Panc1 (cell line): ENCODE results near the gene ITGA4. TPM values are rescaled to one million over a fixed set of nuclear protein-coding genes. Genes with fewer than 3 reads are reported as not detected.

Source experiments
- ATAC-seq: fragments of 200-7000 bp; cut with Tn5 transposase; 2 replicates; pipeline ENCODE4 v1.9.1; 2020; ENCODE audit warnings: mild to moderate bottlenecking, moderate library complexity
- BruUV-seq: library from RNA; stranded (reverse); fragments of 400-500 nt; replicated peaks from 2 replicates; lab custom pipeline; 2021; lab: Mats Ljungman, UMichigan
- CTCF ChIA-PET: fragments of 300-600 bp; sonication (Branson Sonifier 250); formaldehyde crosslinking; loops from one replicate; lab custom pipeline; 2022; ENCODE audit warnings: antibody characterized with exemption; lab: Charles Lee
- POLR2A ChIA-PET: fragments of 300-600 bp; sonication (Branson Sonifier 250); formaldehyde crosslinking; loops from one replicate; lab custom pipeline; 2022; ENCODE audit warnings: antibody characterized with exemption; lab: Charles Lee
- DNase-seq: peaks from one replicate; pipeline ENCODE4 v3.0.0-alpha.2; 2010; ENCODE audit warnings: low read depth, low spot score
- H3K27ac ChIP-seq: 2 replicates; pipeline ENCODE4 v1.5.1; 2011; ENCODE audit warnings: mild to moderate bottlenecking, low read length, inconsistent platforms
- H3K27me3 ChIP-seq: fragments of 200-500 bp; sonication (Bioruptor generic); 2 replicates; pipeline ENCODE4 v1.6.0; 2014; ENCODE audit warnings: low read length, inconsistent platforms; ENCODE audit not compliant: control insufficient read depth, insufficient read depth
- H3K36me3 ChIP-seq: fragments of 200-500 bp; sonication (Bioruptor generic); 2 replicates; pipeline ENCODE4 v1.5.1; 2014; ENCODE audit warnings: inconsistent platforms, mild to moderate bottlenecking, low read length, moderate library complexity; ENCODE audit not compliant: control insufficient read depth, insufficient read depth
- H3K4me1 ChIP-seq: 2 replicates; pipeline ENCODE4 v1.5.1; 2011; ENCODE audit warnings: inconsistent platforms, mild to moderate bottlenecking, low read length, moderate library complexity; ENCODE audit not compliant: control insufficient read depth, insufficient read depth
- H3K4me3 ChIP-seq, 2 experiments: 2 replicates each; pipeline ENCODE4 v1.5.1; 2011 to 2012; ENCODE audit warnings: low read depth in 2 of 2, low read length in 2 of 2, mild to moderate bottlenecking in 2 of 2, inconsistent platforms in 1 of 2, moderate library complexity in 1 of 2
- H3K9me3 ChIP-seq: fragments of 200-500 bp; sonication (Bioruptor generic); 2 replicates; pipeline ENCODE4 v1.5.1; 2014; ENCODE audit warnings: low read depth, mild to moderate bottlenecking, inconsistent platforms, low read length, moderate library complexity; ENCODE audit not compliant: control insufficient read depth, insufficient read depth
- POLR2AphosphoS5 ChIP-seq: IDR thresholded peaks from 2 replicates; pipeline ENCODE4 v1.6.1; 2012; ENCODE audit warnings: mild to moderate bottlenecking, low read depth, low read length, moderate library complexity
- SIN3A ChIP-seq: IDR thresholded peaks from 2 replicates; pipeline ENCODE4 v1.6.1; 2012; ENCODE audit warnings: low read depth, mild to moderate bottlenecking, low read length, moderate library complexity, borderline replicate concordance; ENCODE audit not compliant: insufficient read depth
- TCF7L2 ChIP-seq: IDR thresholded peaks from 2 replicates; pipeline ENCODE4 v1.6.1; 2011; ENCODE audit warnings: mild to moderate bottlenecking, low read depth, low read length, inconsistent platforms
- in situ Hi-C: cut with HindIII; loops from 2 replicates; pipeline ENCODE4 v1.10.0; 2016; ENCODE audit warnings: low sequenced_read_pairs, low pct_unique_long_range_greater_than_20kb
- intact Hi-C: fragments of 100-400 bp; cut with micrococcal nuclease; formaldehyde crosslinking; loops from one replicate; pipeline ENCODE4 v1.10.0; 2022; ENCODE audit not compliant: unreplicated experiment
- total RNA-seq: library from RNA; stranded (reverse); gene quantifications from one replicate; pipeline ENCODE4 v1.2.1, GENCODE V29; 2021; ENCODE audit not compliant: unreplicated experiment
- TF ChIP-seq, protein P1 (sequence below), 2 experiments: IDR thresholded peaks; 2 replicates each; pipeline ENCODE4 v1.6.1; 2011 to 2012; ENCODE audit warnings: low read depth in 2 of 2, control low read depth in 1 of 2, low read length in 1 of 2, mild to moderate bottlenecking in 1 of 2, moderate library complexity in 1 of 2; ENCODE audit not compliant: insufficient read depth in 1 of 2
- TF ChIP-seq, protein P2 (sequence below): fragments of 450-650 bp; IDR thresholded peaks from 2 replicates; pipeline ENCODE4 v1.5.1; 2017; ENCODE audit warnings: mild to moderate bottlenecking

The ITGA4 gene
- total RNA-seq, 1 experiment from 2014 or later, result 0.36 TPM

DNA sequence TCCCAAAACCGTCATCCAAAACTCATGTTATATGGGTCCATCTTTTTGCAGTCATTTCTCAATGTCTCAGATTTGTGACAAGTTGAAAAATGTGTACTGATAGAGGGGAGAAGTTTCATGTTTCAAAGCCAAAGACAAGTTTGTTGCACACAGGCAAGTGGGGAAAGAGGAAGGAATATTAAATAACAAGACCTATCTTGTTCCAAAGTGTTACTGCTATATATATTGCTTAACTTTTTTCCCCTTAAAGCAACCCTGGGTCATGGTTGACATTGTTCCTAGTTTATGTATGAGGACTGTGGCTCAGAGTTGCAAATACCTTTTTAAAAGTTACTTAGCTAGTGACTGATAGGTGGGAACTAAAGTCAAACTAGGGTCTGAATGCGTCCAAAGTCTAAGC lies 1.7 kb downstream of the ITGA4 start:
- Histone ChIP-seq H3K9me3 (no peaks in the 10 kb centered on the region), H3K36me3 (no peaks in the 10 kb centered on the region), H3K27me3 (no peaks in the 10 kb centered on the region), H3K4me1 (no peaks in the 10 kb centered on the region), H3K27ac (no peak overlapping the region), H3K4me3 (no peak overlapping the region)
- TF ChIP-seq, protein P1, sequence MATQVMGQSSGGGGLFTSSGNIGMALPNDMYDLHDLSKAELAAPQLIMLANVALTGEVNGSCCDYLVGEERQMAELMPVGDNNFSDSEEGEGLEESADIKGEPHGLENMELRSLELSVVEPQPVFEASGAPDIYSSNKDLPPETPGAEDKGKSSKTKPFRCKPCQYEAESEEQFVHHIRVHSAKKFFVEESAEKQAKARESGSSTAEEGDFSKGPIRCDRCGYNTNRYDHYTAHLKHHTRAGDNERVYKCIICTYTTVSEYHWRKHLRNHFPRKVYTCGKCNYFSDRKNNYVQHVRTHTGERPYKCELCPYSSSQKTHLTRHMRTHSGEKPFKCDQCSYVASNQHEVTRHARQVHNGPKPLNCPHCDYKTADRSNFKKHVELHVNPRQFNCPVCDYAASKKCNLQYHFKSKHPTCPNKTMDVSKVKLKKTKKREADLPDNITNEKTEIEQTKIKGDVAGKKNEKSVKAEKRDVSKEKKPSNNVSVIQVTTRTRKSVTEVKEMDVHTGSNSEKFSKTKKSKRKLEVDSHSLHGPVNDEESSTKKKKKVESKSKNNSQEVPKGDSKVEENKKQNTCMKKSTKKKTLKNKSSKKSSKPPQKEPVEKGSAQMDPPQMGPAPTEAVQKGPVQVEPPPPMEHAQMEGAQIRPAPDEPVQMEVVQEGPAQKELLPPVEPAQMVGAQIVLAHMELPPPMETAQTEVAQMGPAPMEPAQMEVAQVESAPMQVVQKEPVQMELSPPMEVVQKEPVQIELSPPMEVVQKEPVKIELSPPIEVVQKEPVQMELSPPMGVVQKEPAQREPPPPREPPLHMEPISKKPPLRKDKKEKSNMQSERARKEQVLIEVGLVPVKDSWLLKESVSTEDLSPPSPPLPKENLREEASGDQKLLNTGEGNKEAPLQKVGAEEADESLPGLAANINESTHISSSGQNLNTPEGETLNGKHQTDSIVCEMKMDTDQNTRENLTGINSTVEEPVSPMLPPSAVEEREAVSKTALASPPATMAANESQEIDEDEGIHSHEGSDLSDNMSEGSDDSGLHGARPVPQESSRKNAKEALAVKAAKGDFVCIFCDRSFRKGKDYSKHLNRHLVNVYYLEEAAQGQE (IDR thresholded peaks at IDR 0.05; ENCODE audit: insufficient read depth in 1 of 2, low read depth in 2 of 2, low read length in 1 of 2), result no peak
- TF ChIP-seq SIN3A (no peak), TCF7L2 (no peak), POLR2AphosphoS5 (no peak)
- TF ChIP-seq, protein P2, sequence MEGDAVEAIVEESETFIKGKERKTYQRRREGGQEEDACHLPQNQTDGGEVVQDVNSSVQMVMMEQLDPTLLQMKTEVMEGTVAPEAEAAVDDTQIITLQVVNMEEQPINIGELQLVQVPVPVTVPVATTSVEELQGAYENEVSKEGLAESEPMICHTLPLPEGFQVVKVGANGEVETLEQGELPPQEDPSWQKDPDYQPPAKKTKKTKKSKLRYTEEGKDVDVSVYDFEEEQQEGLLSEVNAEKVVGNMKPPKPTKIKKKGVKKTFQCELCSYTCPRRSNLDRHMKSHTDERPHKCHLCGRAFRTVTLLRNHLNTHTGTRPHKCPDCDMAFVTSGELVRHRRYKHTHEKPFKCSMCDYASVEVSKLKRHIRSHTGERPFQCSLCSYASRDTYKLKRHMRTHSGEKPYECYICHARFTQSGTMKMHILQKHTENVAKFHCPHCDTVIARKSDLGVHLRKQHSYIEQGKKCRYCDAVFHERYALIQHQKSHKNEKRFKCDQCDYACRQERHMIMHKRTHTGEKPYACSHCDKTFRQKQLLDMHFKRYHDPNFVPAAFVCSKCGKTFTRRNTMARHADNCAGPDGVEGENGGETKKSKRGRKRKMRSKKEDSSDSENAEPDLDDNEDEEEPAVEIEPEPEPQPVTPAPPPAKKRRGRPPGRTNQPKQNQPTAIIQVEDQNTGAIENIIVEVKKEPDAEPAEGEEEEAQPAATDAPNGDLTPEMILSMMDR, result no peak
- ChIA-PET POLR2A (no interaction called here), CTCF (no interaction called here)
- in situ Hi-C loops, result no loop called here
- intact Hi-C loops, result no loop called here
- no peak for ATAC-seq
- DNase-seq, result no peak
- no TSS peak for BruUV-seq

DNA sequence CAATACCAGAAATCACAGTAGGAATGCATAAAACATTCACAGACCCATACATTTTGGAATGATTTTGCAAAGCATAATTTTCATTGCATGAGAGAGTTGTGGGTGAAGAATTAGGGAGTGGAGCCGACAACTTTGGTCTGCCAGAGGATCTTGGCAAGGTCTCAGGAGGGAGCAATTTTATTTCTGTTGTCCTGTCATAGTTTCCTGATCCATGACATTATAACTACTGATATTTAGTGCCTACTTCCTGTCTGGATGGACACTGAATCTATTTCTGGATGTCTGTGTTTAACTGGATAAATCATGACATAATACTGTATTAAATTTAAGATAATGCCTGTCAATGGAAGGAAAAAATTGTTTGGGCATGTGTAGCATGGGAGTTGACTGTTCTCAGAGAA lies 2.4 kb downstream of the ITGA4 start:
- CTCF ChIA-PET, result no interaction called here
- H3K9me3 ChIP-seq, result no peaks in the 10 kb centered on the region
- intact Hi-C loops, result loop anchor here (10.0 kb wide), 1 partner anchor 1335 kb away; no protein-coding TSS in a partner anchor
- no peaks in the 10 kb centered on the region for H3K4me1 ChIP-seq
- DNase-seq (no peak), ATAC-seq (no peak)
- TF ChIP-seq POLR2AphosphoS5, result no peak
- TF ChIP-seq, protein P1 (IDR thresholded peaks at IDR 0.05; ENCODE audit: insufficient read depth in 1 of 2, low read depth in 2 of 2, low read length in 1 of 2), result no peak
- no peak for TF ChIP-seq TCF7L2
- no peaks in the 10 kb centered on the region for H3K36me3 ChIP-seq
- H3K27me3 ChIP-seq, result no peaks in the 10 kb centered on the region
- H3K27ac ChIP-seq, result no peak overlapping the region
- BruUV-seq, result no TSS peak
- no peak overlapping the region for H3K4me3 ChIP-seq
- POLR2A ChIA-PET, result no interaction called here
- in situ Hi-C loops, result no loop called here
